Stomach (tissue), 9 donors: ENCODE data around the gene DPM3. TPM values are rescaled to one million over a fixed set of nuclear protein-coding genes. Genes with fewer than 3 reads are reported as not detected.
"Not testable (repeated sequence)": the region's sequence is repeated elsewhere in the genome, so short reads cannot be mapped to it uniquely, and the experiment has no call there.

ENCODE experiments used
- DNase-seq, 2 donors: peaks; one replicate each; pipeline versions ENCODE4 v3.0.0 to v3.0.0-alpha.2; 2013 to 2019
- H3K27ac ChIP-seq, 5 donors: fragments of 200-600 bp in 4 of 5; sonication (generic) in 4 of 5; one replicate each; pipeline ENCODE4 v1.5.1; 2013 to 2019; ENCODE audit warnings: mild to moderate bottlenecking in 1 of 5, moderate library complexity in 1 of 5
- H3K27me3 ChIP-seq, 3 donors: fragments of 200-600 bp; sonication (generic); one replicate each; pipeline ENCODE4 v1.5.1; 2017 to 2019; ENCODE audit warnings: mixed run types in 1 of 3
- H3K36me3 ChIP-seq, 4 donors: fragments of 200-600 bp; sonication (generic); 1 replicate in 3 of 4; 2 replicates in 1 of 4; pipeline ENCODE4 v1.5.1; 2016 to 2019
- H3K4me1 ChIP-seq, 4 donors: fragments of 200-600 bp; sonication (generic); one replicate each; pipeline ENCODE4 v1.5.1; 2016 to 2019
- H3K4me3 ChIP-seq, 4 donors: fragments of 200-600 bp; sonication (generic) in 3 of 4; one replicate each; pipeline ENCODE4 v1.5.1; 2016 to 2019; ENCODE audit warnings: mild to moderate bottlenecking in 1 of 4
- H3K9me3 ChIP-seq, 4 donors: fragments of 200-600 bp; sonication (generic); one replicate each; pipeline ENCODE4 v1.5.1; 2016 to 2019
- EP300 ChIP-seq: sonication (generic); formaldehyde crosslinking; IDR thresholded peaks from one replicate; pipeline ENCODE4 v1.6.1; 2017; ENCODE audit warnings: antibody characterized with exemption
- POLR2A ChIP-seq, 4 donors: fragments of 450-650 bp; IDR thresholded peaks; one replicate each; pipeline ENCODE4 v1.6.1; 2016; ENCODE audit warnings: antibody characterized with exemption in 4 of 4, control low read depth in 2 of 4, mild to moderate bottlenecking in 1 of 4, moderate library complexity in 1 of 4
- POLR2AphosphoS5 ChIP-seq, 3 donors: sonication (generic); formaldehyde crosslinking; IDR thresholded peaks; one replicate each; pipeline ENCODE4 v1.6.1; 2016; ENCODE audit warnings: antibody characterized with exemption in 3 of 3
- WGBS, 5 donors: extraction: QIAGEN DNeasy Blood & Tissue Kit in 3 of 5; methylation state at CpG; one replicate each; pipeline versions ENCODE4 v1.1.5 to v1.1.7; 2013 to 2018; 5-methylcytosine and 5-hydroxymethylcytosine counted together
- intact Hi-C: fragments of 100-400 bp; cut with DNase I; formaldehyde crosslinking; loops from one replicate; pipeline ENCODE4 v1.15.1; 2023; ENCODE audit warnings: low total_unique reads
- polyA plus RNA-seq, 3 donors: library from polyadenylated mRNA; stranded (reverse); fragments of 200-250 nt; gene quantifications; one replicate each; pipeline ENCODE4 v1.2.3, GENCODE V29; 2013
- total RNA-seq, 5 donors: library from RNA; depleted of rRNA; stranded (reverse); fragments of >200 nt; gene quantifications; one replicate each; pipeline versions ENCODE4 v1.1.0 to v1.2.3, GENCODE V29; 2014 to 2016
- TF ChIP-seq, protein P1 (sequence below), 7 experiments: fragments of 450-650 bp in 4 of 7; fragments of 200-600 bp in 3 of 7; sonication (generic) in 3 of 7; IDR thresholded peaks; one replicate each; pipeline ENCODE4 v1.5.1; 2016 to 2019; ENCODE audit warnings: antibody characterized with exemption in 7 of 7, control low read depth in 2 of 7, mild to moderate bottlenecking in 1 of 7
- donor health status: healthy with polysubstance abuse.
- donor health status: Bipolar disorder and iron deficiency.
- donor health status: healthy.

DPM3 gene
- total and polyA plus RNA-seq, 8 donors, result 13.3 to 301 (median 51.3) TPM; not detected in 1

DNA sequence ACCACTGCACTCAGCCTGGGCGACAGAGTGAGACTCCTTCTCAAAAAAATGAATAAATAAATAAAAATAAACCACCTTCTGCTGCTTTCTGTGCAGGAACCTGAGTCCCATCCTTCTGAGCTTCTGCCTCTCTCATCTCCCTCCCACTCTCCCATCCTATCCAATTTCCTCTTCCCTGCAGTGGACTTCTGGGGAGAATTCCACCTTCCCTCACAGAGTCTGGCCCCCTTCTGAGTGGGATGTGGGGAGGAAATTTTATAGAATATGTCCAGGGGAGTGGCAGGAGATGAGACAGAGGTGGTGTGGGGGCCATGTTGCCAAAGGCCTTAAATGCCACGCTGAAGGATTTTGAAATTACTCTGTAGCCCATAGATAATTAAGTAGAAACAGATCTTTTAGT, 18.0 kb downstream of the DPM3 start:
- no peak for DNase-seq
- TF ChIP-seq POLR2A (IDR thresholded peaks at IDR 0.05) (no peak), POLR2AphosphoS5 (IDR thresholded peaks at IDR 0.05) (no peak), EP300 (no peak)
- TF ChIP-seq, protein P1, sequence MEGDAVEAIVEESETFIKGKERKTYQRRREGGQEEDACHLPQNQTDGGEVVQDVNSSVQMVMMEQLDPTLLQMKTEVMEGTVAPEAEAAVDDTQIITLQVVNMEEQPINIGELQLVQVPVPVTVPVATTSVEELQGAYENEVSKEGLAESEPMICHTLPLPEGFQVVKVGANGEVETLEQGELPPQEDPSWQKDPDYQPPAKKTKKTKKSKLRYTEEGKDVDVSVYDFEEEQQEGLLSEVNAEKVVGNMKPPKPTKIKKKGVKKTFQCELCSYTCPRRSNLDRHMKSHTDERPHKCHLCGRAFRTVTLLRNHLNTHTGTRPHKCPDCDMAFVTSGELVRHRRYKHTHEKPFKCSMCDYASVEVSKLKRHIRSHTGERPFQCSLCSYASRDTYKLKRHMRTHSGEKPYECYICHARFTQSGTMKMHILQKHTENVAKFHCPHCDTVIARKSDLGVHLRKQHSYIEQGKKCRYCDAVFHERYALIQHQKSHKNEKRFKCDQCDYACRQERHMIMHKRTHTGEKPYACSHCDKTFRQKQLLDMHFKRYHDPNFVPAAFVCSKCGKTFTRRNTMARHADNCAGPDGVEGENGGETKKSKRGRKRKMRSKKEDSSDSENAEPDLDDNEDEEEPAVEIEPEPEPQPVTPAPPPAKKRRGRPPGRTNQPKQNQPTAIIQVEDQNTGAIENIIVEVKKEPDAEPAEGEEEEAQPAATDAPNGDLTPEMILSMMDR (IDR thresholded peaks at IDR 0.05), result no peak
- Histone ChIP-seq H3K9me3 (no peaks in the 10 kb centered on the region), H3K4me3 (no peak overlapping the region), H3K4me1 (peaks cover 27 to 49% (median 40%) of the 10 kb centered on the region in 4 donors), H3K27ac (no peak overlapping the region), H3K27me3 (peaks cover 0 to 13% (median 6%) of the 10 kb centered on the region in 3 donors), H3K36me3 (no peaks in the 10 kb centered on the region)
- intact Hi-C loops, result no loop called here
- 78 to 94% (median 88%) methylated on average over 2 of the region's 2 CpGs for WGBS, 5 donors

DNA sequence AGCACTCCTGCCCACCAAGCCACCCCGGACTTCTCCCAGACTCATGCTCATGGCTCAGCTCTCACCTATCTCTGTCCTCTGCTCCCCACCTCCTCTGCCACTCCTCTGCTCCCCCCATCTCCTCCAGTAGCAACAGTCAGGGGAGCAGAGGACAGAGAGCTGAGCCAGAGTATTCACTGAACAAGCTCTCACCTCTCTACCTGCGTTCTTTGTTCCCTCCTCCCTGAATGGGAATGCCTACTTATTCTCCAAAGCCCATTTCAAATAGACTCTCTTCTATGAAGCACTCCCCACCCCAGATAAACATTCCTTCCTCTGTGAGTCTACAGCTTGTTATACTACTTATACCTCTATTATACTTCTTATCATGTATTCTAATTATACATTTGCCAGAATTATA, 19.1 kb downstream of the DPM3 start:
- intact Hi-C loops, result no loop called here

DNA sequence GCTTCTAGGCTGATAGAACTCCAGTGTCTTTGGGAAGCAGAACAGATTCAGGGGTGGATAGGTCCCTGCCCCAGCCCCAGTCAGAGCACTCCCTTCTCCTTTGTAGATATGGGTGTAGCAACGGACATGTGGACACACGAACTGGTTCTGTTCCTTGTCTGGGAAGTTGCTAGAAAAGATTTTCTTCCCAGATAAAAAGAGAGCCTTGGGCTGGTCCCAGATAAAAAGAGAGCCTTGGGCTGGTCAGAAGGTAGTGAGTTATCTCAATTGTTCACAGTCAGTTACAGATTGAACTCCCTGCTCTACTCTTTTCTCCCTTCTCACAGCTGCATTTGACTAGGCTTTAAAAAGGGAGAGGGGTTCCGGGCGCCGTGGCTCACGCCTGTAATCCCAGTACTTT, 20.1 kb downstream of the DPM3 start:
- DNase-seq, result peak in 1 of 2 donors; percentile 34
- peak overlapping the region in 2 of 5 donors; percentile 0 to 5 for H3K27ac ChIP-seq
- TF ChIP-seq EP300 (no peak), POLR2A (IDR thresholded peaks at IDR 0.05) (no peak), POLR2AphosphoS5 (IDR thresholded peaks at IDR 0.05) (no peak)
- TF ChIP-seq, protein P1 (IDR thresholded peaks at IDR 0.05), result no peak
- intact Hi-C loops, result no loop called here
- no peak overlapping the region for H3K4me3 ChIP-seq
- H3K4me1 ChIP-seq, result peaks cover 8 to 28% (median 20%) of the 10 kb centered on the region in 4 donors
- no peaks in the 10 kb centered on the region for H3K36me3 ChIP-seq
- H3K9me3 ChIP-seq, result no peaks in the 10 kb centered on the region
- 39 to 58% (median 40%) methylated on average over 6 of the region's 6 CpGs for WGBS, 5 donors
- peaks cover 0 to 7% (median 0%) of the 10 kb centered on the region in 3 donors for H3K27me3 ChIP-seq

More for the DNA sequence above, 19.1 kb downstream of the DPM3 start:
- Histone ChIP-seq H3K9me3 (no peaks in the 10 kb centered on the region), H3K27ac (no peak overlapping the region), H3K4me1 (peaks cover 17 to 38% (median 30%) of the 10 kb centered on the region in 4 donors), H3K36me3 (no peaks in the 10 kb centered on the region), H3K4me3 (no peak overlapping the region), H3K27me3 (peaks cover 0 to 12% (median 3%) of the 10 kb centered on the region in 3 donors)
- no peak for DNase-seq
- TF ChIP-seq, protein P1 (IDR thresholded peaks at IDR 0.05), result no peak
- TF ChIP-seq POLR2AphosphoS5 (IDR thresholded peaks at IDR 0.05) (no peak), EP300 (no peak), POLR2A (IDR thresholded peaks at IDR 0.05) (no peak)
- whole genome bisulfite sequencing, 5 donors, result 39 to 66% (median 62%) methylated on average over 2 of the region's 2 CpGs

DNA sequence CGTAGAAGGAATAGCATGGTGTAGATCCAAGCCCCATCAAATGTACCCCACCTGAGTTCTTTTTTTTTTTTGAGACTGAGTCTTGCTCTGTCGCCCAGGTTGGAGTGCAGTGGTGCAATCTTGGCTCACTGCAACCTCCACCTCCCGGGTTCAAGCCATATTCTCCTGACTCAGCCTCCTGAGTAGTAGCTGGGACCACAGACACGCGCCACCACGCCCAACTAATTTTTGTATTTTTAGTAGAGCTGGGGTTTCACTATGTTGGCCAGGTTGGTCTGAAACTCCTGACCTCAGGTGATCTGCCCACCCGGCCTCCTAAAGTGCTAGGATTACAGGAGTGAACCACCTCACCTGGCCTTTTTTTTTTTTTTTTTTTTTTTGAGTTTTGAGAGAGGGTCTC, 22.2 kb downstream of the DPM3 start:
- WGBS, 5 donors, result 80 to 95% (median 93%) methylated on average over 7 of the region's 7 CpGs
- H3K36me3 ChIP-seq, H3K27ac ChIP-seq, intact Hi-C loops, H3K9me3 ChIP-seq, H3K4me3 ChIP-seq, H3K27me3 ChIP-seq, DNase-seq, H3K4me1 ChIP-seq: not testable (repeated sequence)

DNA sequence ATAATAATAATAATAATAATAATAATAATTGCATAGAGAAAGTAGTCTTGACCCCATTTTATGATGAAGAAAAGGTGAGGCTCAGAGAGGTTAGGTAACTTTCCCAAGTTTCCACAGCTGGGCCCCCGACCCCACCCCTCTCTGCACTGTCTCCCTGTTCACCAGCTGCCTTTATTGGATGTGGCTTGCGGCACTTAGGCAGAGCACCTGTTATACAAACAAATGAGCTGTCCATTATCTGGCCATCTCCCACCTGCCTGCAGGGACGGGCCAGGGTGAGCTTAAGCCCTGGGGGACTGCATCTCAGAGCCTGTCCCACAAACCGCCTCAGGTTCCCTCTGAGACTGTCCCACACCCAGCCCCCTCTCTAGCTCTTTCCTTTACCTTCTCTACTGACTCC, 22.7 kb downstream of the DPM3 start:
- WGBS, 5 donors, result 59 to 78% (median 68%) methylated on average over 4 of the region's 4 CpGs
- H3K27ac ChIP-seq, result no peak overlapping the region
- no peaks in the 10 kb centered on the region for H3K9me3 ChIP-seq
- TF ChIP-seq POLR2A (IDR thresholded peaks at IDR 0.05) (no peak), POLR2AphosphoS5 (IDR thresholded peaks at IDR 0.05) (no peak), EP300 (no peak)
- TF ChIP-seq, protein P1 (IDR thresholded peaks at IDR 0.05), result no peak
- H3K4me3 ChIP-seq, result no peak overlapping the region
- no peak for DNase-seq
- intact Hi-C loops, result no loop called here
- H3K27me3 ChIP-seq, result peaks cover 0 to 7% (median 0%) of the 10 kb centered on the region in 3 donors
- no peaks in the 10 kb centered on the region for H3K36me3 ChIP-seq
- H3K4me1 ChIP-seq, result peaks cover 0 to 10% (median 5%) of the 10 kb centered on the region in 4 donors
